ENCODE measurements around the gene SH2D3A.
"Not testable (repeated sequence)": the region's sequence is repeated elsewhere in the genome, so short reads cannot be mapped to it uniquely, and the experiment has no call there.

The SH2D3A gene

GRCh38 chr19:6761053-6761676, 6.1 kb downstream of the SH2D3A start:
- peak; percentile 50 for DNase-seq (ENCODE audit: low spot score)

- no peak for DNase-seq (ENCODE audit: low spot score)
These were observed 6.6 kb downstream of the SH2D3A start for GRCh38 chr19:6760606-6761005.

GRCh38 chr19:6754653-6755463, 12.4 kb downstream of the SH2D3A start:
- DNase-seq (ENCODE audit: low spot score), result no peak

- DNase-seq (ENCODE audit: low spot score), result peak; percentile 35
These were observed 13.1 kb downstream of the SH2D3A start for GRCh38 chr19:6754136-6754535.

- DNase-seq (ENCODE audit: low spot score), result peak; percentile 94
These were observed 13.8 kb downstream of the SH2D3A start for GRCh38 chr19:6753178-6754031.

GRCh38 chr19:6752256-6753177, 14.7 kb downstream of the SH2D3A start:
- peak; percentile 81 for DNase-seq (ENCODE audit: low spot score)

- no peak for DNase-seq (ENCODE audit: low spot score)
These were observed 16.0 kb downstream of the SH2D3A start for GRCh38 chr19:6751189-6751588.

- no peak for DNase-seq (ENCODE audit: low spot score)
These were observed 17.2 kb downstream of the SH2D3A start for GRCh38 chr19:6750062-6750461.

GRCh38 chr19:6748543-6748942, 18.7 kb downstream of the SH2D3A start:
- DNase-seq (ENCODE audit: low spot score), result not testable (repeated sequence)

- DNase-seq (ENCODE audit: low spot score), result no peak
These were observed 21.3 kb downstream of the SH2D3A start for GRCh38 chr19:6745965-6746364.

- DNase-seq (ENCODE audit: low spot score), result peak; percentile 51
These were observed 22.6 kb downstream of the SH2D3A start for GRCh38 chr19:6744381-6745301.

- DNase-seq (ENCODE audit: low spot score), result no peak
These were observed 23.4 kb downstream of the SH2D3A start for GRCh38 chr19:6743714-6744380.

GRCh38 chr19:6743066-6743465, 24.2 kb downstream of the SH2D3A start:
- DNase-seq (ENCODE audit: low spot score), result no peak

GRCh38 chr19:6740589-6741343, 26.5 kb downstream of the SH2D3A start:
- peak; percentile 78 for DNase-seq (ENCODE audit: low spot score)

GRCh38 chr19:6739883-6740588, 27.2 kb downstream of the SH2D3A start:
- peak; percentile 46 for DNase-seq (ENCODE audit: low spot score)

- DNase-seq (ENCODE audit: low spot score), result peak; percentile 84
These were observed 27.8 kb downstream of the SH2D3A start, which contains the start of gene TRIP10 for GRCh38 chr19:6739390-6739882. TSS of gene TRIP10 (plus strand) at chr19:6739680. CDS start at chr19:6739762, 82 bp downstream.

GRCh38 chr19:6738787-6739389, 28.3 kb downstream of the SH2D3A start:
- DNase-seq (ENCODE audit: low spot score), result no peak
